ENCODE data around the gene ARHGAP19. TPM values are rescaled to one million over a fixed set of nuclear protein-coding genes. Genes with fewer than 3 reads are reported as not detected.

ARHGAP19 gene
- total RNA-seq, 2 donors from 2014 or later = 3.9 to 5.0 TPM

DNA sequence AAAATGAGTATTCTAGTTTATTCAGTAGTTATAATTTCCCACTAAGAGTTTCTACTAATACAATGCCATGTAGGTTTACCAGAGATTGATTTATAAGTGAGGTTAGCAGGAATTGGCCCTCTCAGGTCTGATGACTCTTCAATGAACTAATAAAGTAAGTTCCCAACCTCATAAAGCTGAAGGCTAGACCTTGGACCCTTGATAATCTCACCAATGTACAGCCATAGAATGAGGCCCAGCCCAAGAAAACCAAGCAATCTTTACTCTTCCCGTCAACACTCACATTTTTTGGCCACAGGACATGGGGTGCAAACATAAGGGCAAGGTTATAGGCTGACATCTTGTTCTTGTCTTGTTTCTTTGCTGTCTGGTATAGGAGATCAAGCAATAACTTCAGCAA, 33.3 kb downstream of the ARHGAP19 start:
- Histone ChIP-seq H3K27me3 (no peaks in the 10 kb centered on the region), H3K4me1 (no peaks in the 10 kb centered on the region), H3K9me3 (no peaks in the 10 kb centered on the region), H3K4me3 (no peak overlapping the region), H3K27ac (no peak overlapping the region), H3K36me3 (peaks cover 13% of the 10 kb centered on the region)
- TF ChIP-seq, protein P1, sequence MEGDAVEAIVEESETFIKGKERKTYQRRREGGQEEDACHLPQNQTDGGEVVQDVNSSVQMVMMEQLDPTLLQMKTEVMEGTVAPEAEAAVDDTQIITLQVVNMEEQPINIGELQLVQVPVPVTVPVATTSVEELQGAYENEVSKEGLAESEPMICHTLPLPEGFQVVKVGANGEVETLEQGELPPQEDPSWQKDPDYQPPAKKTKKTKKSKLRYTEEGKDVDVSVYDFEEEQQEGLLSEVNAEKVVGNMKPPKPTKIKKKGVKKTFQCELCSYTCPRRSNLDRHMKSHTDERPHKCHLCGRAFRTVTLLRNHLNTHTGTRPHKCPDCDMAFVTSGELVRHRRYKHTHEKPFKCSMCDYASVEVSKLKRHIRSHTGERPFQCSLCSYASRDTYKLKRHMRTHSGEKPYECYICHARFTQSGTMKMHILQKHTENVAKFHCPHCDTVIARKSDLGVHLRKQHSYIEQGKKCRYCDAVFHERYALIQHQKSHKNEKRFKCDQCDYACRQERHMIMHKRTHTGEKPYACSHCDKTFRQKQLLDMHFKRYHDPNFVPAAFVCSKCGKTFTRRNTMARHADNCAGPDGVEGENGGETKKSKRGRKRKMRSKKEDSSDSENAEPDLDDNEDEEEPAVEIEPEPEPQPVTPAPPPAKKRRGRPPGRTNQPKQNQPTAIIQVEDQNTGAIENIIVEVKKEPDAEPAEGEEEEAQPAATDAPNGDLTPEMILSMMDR (IDR thresholded peaks at IDR 0.05) = no peak
- no peak for DNase-seq (ENCODE audit: low spot score)

DNA sequence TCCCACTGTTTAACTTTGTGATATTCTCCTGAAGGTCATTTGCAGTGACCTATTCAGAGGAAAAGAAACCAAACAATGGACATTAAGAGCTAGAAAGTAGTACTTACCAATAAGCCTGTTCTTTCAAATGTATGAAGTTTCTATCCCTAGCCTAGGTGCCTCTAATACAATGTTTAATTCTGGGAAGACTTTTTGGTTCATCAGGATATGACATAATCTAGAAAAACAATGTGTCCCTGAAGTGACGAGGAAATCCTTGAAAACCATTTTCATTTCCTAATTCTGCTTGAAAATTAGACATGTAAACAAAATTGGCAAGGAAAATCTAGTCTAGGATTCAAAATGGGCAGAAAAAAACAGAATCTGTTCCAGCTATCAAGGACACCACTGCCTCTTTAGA, 36.1 kb downstream of the ARHGAP19 start:
- TF ChIP-seq, protein P1 (IDR thresholded peaks at IDR 0.05) = no peak
- H3K4me1 ChIP-seq = no peaks in the 10 kb centered on the region
- H3K9me3 ChIP-seq = no peaks in the 10 kb centered on the region
- no peak overlapping the region for H3K4me3 ChIP-seq
- H3K36me3 ChIP-seq = peaks cover 7% of the 10 kb centered on the region
- DNase-seq (ENCODE audit: low spot score) = no peak
- H3K27ac ChIP-seq = no peak overlapping the region
- H3K27me3 ChIP-seq = no peaks in the 10 kb centered on the region

DNA sequence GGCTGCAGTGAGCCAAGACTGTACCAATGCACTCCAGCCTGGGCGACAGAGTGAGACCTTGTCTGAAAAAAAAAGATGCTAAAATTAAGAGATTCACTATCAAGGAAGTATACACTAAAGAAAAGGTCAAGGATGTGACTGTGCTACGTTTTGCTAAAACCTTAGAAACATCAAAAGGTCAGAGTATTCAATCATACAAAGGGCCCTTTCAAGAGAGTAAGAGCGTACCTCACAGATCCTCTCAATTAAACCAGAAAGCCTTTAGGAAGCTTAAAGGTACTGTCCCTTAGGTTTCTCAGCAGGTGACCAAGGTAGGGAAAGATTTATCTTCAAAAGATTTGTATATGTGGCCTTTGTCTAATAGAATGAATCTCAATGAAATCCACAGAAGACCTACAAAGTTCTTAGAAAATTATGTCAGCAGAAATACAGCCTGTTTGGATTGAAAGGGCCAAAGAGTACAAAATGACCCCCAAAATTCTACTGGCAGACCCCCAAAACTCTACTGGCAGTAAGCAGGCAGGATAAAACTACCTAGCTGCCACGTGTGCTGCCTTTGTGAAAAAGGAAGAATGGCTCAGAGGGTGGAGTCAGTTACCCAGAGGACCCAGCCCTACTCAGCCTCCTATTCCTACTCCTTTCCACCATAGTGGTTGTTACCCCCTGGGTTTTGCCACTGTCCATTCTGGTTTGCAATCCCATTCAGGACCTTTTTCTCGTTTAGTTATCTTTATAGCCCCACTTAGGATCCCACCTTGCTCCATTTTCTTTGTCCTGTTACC, 36.7 kb downstream of the ARHGAP19 start:
- Histone ChIP-seq H3K4me1 (no peaks in the 10 kb centered on the region), H3K36me3 (peaks cover 7% of the 10 kb centered on the region), H3K4me3 (no peak overlapping the region)

DNA sequence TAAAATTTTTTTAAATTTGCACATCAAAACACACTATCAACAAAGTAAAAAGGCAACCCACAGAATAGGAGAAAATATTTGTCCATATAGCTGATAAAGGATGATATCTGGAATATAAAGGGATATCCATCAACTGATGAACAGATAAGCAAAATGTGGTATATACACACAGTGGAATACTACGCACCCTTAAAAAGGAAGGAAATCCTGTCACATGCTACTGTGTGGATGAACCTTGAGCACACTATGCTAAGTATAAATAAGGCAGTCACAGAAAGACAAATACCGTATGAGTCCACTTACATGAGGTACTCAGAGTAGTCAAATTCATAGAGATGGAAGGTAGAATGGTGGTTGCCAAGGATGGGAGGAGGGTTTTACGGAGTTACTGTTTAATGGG, 37.7 kb downstream of the ARHGAP19 start:
- no peaks in the 10 kb centered on the region for H3K27me3 ChIP-seq
- H3K4me1 ChIP-seq = no peaks in the 10 kb centered on the region
- TF ChIP-seq, protein P1 (IDR thresholded peaks at IDR 0.05) = no peak
- peaks cover 7% of the 10 kb centered on the region for H3K36me3 ChIP-seq
- H3K27ac ChIP-seq = no peak overlapping the region
- H3K9me3 ChIP-seq = no peaks in the 10 kb centered on the region
- DNase-seq (ENCODE audit: low spot score) = no peak
- no peak overlapping the region for H3K4me3 ChIP-seq

More for the DNA sequence above, 36.7 kb downstream of the ARHGAP19 start:
- Histone ChIP-seq H3K9me3 (no peaks in the 10 kb centered on the region), H3K27me3 (no peaks in the 10 kb centered on the region), H3K27ac (no peak overlapping the region)
- TF ChIP-seq, protein P1 (IDR thresholded peaks at IDR 0.05) = no peak
- DNase-seq (ENCODE audit: low spot score) = no peak

DNA sequence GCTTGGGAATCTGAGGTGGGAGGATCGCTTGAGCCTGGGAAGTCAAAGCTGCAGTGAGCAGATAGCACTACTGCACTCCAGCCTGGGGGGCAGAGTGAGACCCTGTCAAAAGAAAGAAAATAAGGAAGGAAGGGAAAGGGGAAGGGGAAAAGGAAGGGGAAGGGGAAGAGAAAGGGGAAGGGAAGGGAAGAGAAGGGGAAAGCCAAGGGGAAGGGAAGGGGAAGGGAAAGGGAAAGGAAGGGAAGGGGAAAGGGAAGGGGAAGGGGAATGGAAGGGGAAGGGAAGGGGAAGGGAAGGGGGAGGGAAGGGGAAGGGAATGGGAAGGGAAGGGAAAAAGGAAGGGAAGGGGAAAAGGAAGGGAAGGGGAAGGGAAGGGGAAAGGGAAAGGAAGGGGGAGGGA, 41.5 kb downstream of the ARHGAP19 start:
- Histone ChIP-seq H3K4me3 (no peak overlapping the region), H3K27me3 (no peaks in the 10 kb centered on the region), H3K4me1 (no peaks in the 10 kb centered on the region), H3K27ac (no peak overlapping the region), H3K9me3 (no peaks in the 10 kb centered on the region), H3K36me3 (peaks cover 7% of the 10 kb centered on the region)
- TF ChIP-seq, protein P1 (IDR thresholded peaks at IDR 0.05) = no peak
- no peak for DNase-seq (ENCODE audit: low spot score)

DNA sequence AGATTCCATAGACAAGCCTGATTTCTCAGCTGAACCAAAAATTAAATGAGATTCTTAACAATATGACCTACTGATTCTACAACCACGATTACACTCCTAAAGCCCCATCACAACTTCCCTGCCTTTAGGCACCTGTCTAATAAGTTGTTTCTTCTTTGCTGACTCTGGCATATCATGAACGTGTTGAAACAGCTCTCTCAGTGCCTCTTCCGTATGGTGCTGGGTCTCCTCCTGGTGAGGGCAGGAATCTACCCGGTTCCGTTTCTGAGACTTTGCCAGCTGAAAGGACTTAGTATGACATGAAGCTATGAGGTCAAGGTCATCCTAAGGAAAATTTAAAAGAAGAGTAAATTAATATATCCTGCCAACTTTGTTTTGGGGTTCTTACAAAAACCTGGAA, 48.6 kb downstream of the ARHGAP19 start:
- Histone ChIP-seq H3K4me1 (no peaks in the 10 kb centered on the region), H3K27ac (no peak overlapping the region), H3K36me3 (no peaks in the 10 kb centered on the region), H3K4me3 (no peak overlapping the region), H3K9me3 (no peaks in the 10 kb centered on the region), H3K27me3 (no peaks in the 10 kb centered on the region)
- no peak for DNase-seq (ENCODE audit: low spot score)
- TF ChIP-seq, protein P1 (IDR thresholded peaks at IDR 0.05) = no peak
